Measurements from ENCODE around the gene HAPLN2.

Gene HAPLN2

GRCh38 chr1:156662005-156662799 is 43.0 kb downstream of the HAPLN2 start:
- Mint-ChIP-seq H3K4me1 (peaks cover 78% of the 10 kb centered on the region), H3K27ac (no peak overlapping the region), H3K9me3 (no peaks in the 10 kb centered on the region), H3K27me3 (peaks cover 3% of the 10 kb centered on the region), H3K36me3 (no peaks in the 10 kb centered on the region), H3K4me3 (no peak overlapping the region)
- DNase-seq (ENCODE audit: low spot score in 2 of 2) = no peak
- ATAC-seq (ENCODE audit: low read depth) = no peak

GRCh38 chr1:156662800-156663055 is 43.5 kb downstream of the HAPLN2 start:
- H3K4me3 Mint-ChIP-seq = no peak overlapping the region
- peaks cover 73% of the 10 kb centered on the region for H3K4me1 Mint-ChIP-seq
- H3K27me3 Mint-ChIP-seq = peaks cover 3% of the 10 kb centered on the region
- DNase-seq (ENCODE audit: low spot score in 2 of 2) = no peak
- ATAC-seq (ENCODE audit: low read depth) = no peak
- H3K9me3 Mint-ChIP-seq = no peaks in the 10 kb centered on the region
- H3K27ac Mint-ChIP-seq = no peak overlapping the region
- H3K36me3 Mint-ChIP-seq = no peaks in the 10 kb centered on the region

- DNase-seq (ENCODE audit: low spot score in 2 of 2) = no peak
These were observed 44.0 kb downstream of the HAPLN2 start for GRCh38 chr1:156663178-156663577.

GRCh38 chr1:156664046-156664766 is 45.0 kb downstream of the HAPLN2 start:
- DNase-seq (ENCODE audit: low spot score in 2 of 2) (no peak), ATAC-seq (ENCODE audit: low read depth) (no peak)
- Mint-ChIP-seq H3K36me3 (no peaks in the 10 kb centered on the region), H3K4me1 (peaks cover 63% of the 10 kb centered on the region), H3K27me3 (no peaks in the 10 kb centered on the region), H3K27ac (no peak overlapping the region), H3K4me3 (peak overlapping the region; percentile 15), H3K9me3 (no peaks in the 10 kb centered on the region)

More at GRCh38 chr1:156663178-156663577, 44.0 kb downstream of the HAPLN2 start:
- H3K4me1 Mint-ChIP-seq = peaks cover 69% of the 10 kb centered on the region
- H3K36me3 Mint-ChIP-seq = no peaks in the 10 kb centered on the region
- no peaks in the 10 kb centered on the region for H3K27me3 Mint-ChIP-seq
- no peak overlapping the region for H3K27ac Mint-ChIP-seq
- no peak overlapping the region for H3K4me3 Mint-ChIP-seq
- H3K9me3 Mint-ChIP-seq = no peaks in the 10 kb centered on the region
- no peak for ATAC-seq (ENCODE audit: low read depth)

GRCh38 chr1:156664767-156665411 is 45.7 kb downstream of the HAPLN2 start:
- peak; percentile 49 for ATAC-seq (ENCODE audit: low read depth)
- Mint-ChIP-seq H3K27ac (peak overlapping the region; percentile 50), H3K4me3 (peak overlapping the region; percentile 15), H3K36me3 (no peaks in the 10 kb centered on the region), H3K27me3 (no peaks in the 10 kb centered on the region), H3K4me1 (peaks cover 56% of the 10 kb centered on the region), H3K9me3 (no peaks in the 10 kb centered on the region)
- no peak for DNase-seq (ENCODE audit: low spot score in 2 of 2)

GRCh38 chr1:156665539-156665938 is 46.3 kb downstream of the HAPLN2 start:
- no peak for DNase-seq (ENCODE audit: low spot score in 2 of 2)
- peaks cover 50% of the 10 kb centered on the region for H3K4me1 Mint-ChIP-seq
- no peaks in the 10 kb centered on the region for H3K36me3 Mint-ChIP-seq
- peak overlapping the region; percentile 0 for H3K4me3 Mint-ChIP-seq
- H3K27ac Mint-ChIP-seq = peak overlapping the region; percentile 50
- H3K27me3 Mint-ChIP-seq = no peaks in the 10 kb centered on the region
- no peaks in the 10 kb centered on the region for H3K9me3 Mint-ChIP-seq
- no peak for ATAC-seq (ENCODE audit: low read depth)

GRCh38 chr1:156666862-156667609 is 47.8 kb downstream of the HAPLN2 start:
- no peak for ATAC-seq (ENCODE audit: low read depth)
- DNase-seq (ENCODE audit: low spot score in 2 of 2) = no peak
- peak overlapping the region; percentile 21 for H3K27ac Mint-ChIP-seq
- peaks cover 40% of the 10 kb centered on the region for H3K4me1 Mint-ChIP-seq
- no peak overlapping the region for H3K4me3 Mint-ChIP-seq
- H3K9me3 Mint-ChIP-seq = no peaks in the 10 kb centered on the region
- no peaks in the 10 kb centered on the region for H3K36me3 Mint-ChIP-seq
- peaks cover 2% of the 10 kb centered on the region for H3K27me3 Mint-ChIP-seq

GRCh38 chr1:156667610-156667967 is 48.4 kb downstream of the HAPLN2 start:
- Mint-ChIP-seq H3K9me3 (no peaks in the 10 kb centered on the region), H3K27me3 (peaks cover 2% of the 10 kb centered on the region), H3K27ac (peak overlapping the region; percentile 21), H3K4me3 (no peak overlapping the region), H3K4me1 (peaks cover 37% of the 10 kb centered on the region), H3K36me3 (no peaks in the 10 kb centered on the region)
- DNase-seq (ENCODE audit: low spot score in 2 of 2) = no peak
- ATAC-seq (ENCODE audit: low read depth) = no peak

GRCh38 chr1:156667968-156668709 is 48.9 kb downstream of the HAPLN2 start:
- Mint-ChIP-seq H3K36me3 (no peaks in the 10 kb centered on the region), H3K27me3 (peaks cover 2% of the 10 kb centered on the region), H3K27ac (no peak overlapping the region), H3K4me1 (peaks cover 33% of the 10 kb centered on the region), H3K9me3 (no peaks in the 10 kb centered on the region), H3K4me3 (no peak overlapping the region)
- DNase-seq (ENCODE audit: low spot score in 2 of 2) (no peak), ATAC-seq (ENCODE audit: low read depth) (no peak)

GRCh38 chr1:156668801-156669637 is 49.8 kb downstream of the HAPLN2 start:
- H3K4me3 Mint-ChIP-seq = no peak overlapping the region
- H3K36me3 Mint-ChIP-seq = no peaks in the 10 kb centered on the region
- peaks cover 2% of the 10 kb centered on the region for H3K27me3 Mint-ChIP-seq
- no peaks in the 10 kb centered on the region for H3K9me3 Mint-ChIP-seq
- DNase-seq (ENCODE audit: low spot score in 2 of 2) (no peak), ATAC-seq (ENCODE audit: low read depth) (no peak)
- H3K4me1 Mint-ChIP-seq = peaks cover 24% of the 10 kb centered on the region
- no peak overlapping the region for H3K27ac Mint-ChIP-seq

GRCh38 chr1:156669794-156670193 is 50.6 kb downstream of the HAPLN2 start:
- no peak overlapping the region for H3K27ac Mint-ChIP-seq
- peaks cover 17% of the 10 kb centered on the region for H3K4me1 Mint-ChIP-seq
- no peaks in the 10 kb centered on the region for H3K36me3 Mint-ChIP-seq
- H3K27me3 Mint-ChIP-seq = peaks cover 4% of the 10 kb centered on the region
- no peaks in the 10 kb centered on the region for H3K9me3 Mint-ChIP-seq
- DNase-seq (ENCODE audit: low spot score in 2 of 2) = no peak
- no peak for ATAC-seq (ENCODE audit: low read depth)
- no peak overlapping the region for H3K4me3 Mint-ChIP-seq

GRCh38 chr1:156670359-156670758 is 51.1 kb downstream of the HAPLN2 start:
- DNase-seq (ENCODE audit: low spot score in 2 of 2) (no peak), ATAC-seq (ENCODE audit: low read depth) (no peak)
- H3K27me3 Mint-ChIP-seq = peaks cover 4% of the 10 kb centered on the region
- peaks cover 13% of the 10 kb centered on the region for H3K4me1 Mint-ChIP-seq
- H3K36me3 Mint-ChIP-seq = no peaks in the 10 kb centered on the region
- H3K9me3 Mint-ChIP-seq = no peaks in the 10 kb centered on the region
- no peak overlapping the region for H3K4me3 Mint-ChIP-seq
- H3K27ac Mint-ChIP-seq = no peak overlapping the region

- Mint-ChIP-seq H3K36me3 (no peaks in the 10 kb centered on the region), H3K27ac (no peak overlapping the region), H3K27me3 (peaks cover 5% of the 10 kb centered on the region), H3K4me1 (peaks cover 9% of the 10 kb centered on the region), H3K9me3 (no peaks in the 10 kb centered on the region), H3K4me3 (no peak overlapping the region)
- ATAC-seq (ENCODE audit: low read depth) (no peak), DNase-seq (ENCODE audit: low spot score in 2 of 2) (no peak)
These were observed 51.6 kb downstream of the HAPLN2 start for GRCh38 chr1:156670791-156671190.

All from memory B cell (primary cell).